ENCODE measurements around the gene RBBP7. TPM values are rescaled to one million over a fixed set of nuclear protein-coding genes. Genes with fewer than 3 reads are reported as not detected.

The RBBP7 gene
- total RNA-seq, 1 donor from 2014 or later: 57.9 TPM

DNA sequence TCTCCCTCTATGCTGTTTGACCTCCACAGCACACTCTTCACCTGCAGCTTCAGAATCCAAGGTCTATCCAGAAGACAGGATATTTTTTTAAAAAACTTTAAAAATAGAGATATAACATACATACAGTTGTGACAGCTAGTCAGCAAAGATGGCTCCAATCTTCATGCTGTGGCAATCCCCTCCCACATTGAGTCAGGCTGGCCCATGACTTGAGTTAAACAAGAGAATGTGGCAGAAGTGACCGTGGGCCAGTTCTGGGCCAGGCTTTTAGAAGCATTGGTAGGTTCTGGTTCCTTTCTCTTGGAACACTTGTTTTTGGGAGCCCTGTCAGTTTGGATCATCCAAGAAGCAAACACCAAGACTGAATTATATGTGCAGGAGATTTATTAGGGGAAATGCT lies 40.2 kb upstream of the RBBP7 start:
- H3K9me3 ChIP-seq: no peaks in the 10 kb centered on the region
- no peaks in the 10 kb centered on the region for H3K36me3 ChIP-seq
- no peaks in the 10 kb centered on the region for H3K4me1 ChIP-seq
- H3K27me3 ChIP-seq: no peaks in the 10 kb centered on the region
- intact Hi-C loops (cut with DNase I): no loop called here
- no peak overlapping the region for H3K27ac ChIP-seq
- TF ChIP-seq POLR2A (IDR thresholded peaks at IDR 0.05) (no peak), POLR2AphosphoS5 (IDR thresholded peaks at IDR 0.05; ENCODE audit: insufficient read depth in 1 of 2, low read depth in 1 of 2) (no peak)
- TF ChIP-seq, protein P1, sequence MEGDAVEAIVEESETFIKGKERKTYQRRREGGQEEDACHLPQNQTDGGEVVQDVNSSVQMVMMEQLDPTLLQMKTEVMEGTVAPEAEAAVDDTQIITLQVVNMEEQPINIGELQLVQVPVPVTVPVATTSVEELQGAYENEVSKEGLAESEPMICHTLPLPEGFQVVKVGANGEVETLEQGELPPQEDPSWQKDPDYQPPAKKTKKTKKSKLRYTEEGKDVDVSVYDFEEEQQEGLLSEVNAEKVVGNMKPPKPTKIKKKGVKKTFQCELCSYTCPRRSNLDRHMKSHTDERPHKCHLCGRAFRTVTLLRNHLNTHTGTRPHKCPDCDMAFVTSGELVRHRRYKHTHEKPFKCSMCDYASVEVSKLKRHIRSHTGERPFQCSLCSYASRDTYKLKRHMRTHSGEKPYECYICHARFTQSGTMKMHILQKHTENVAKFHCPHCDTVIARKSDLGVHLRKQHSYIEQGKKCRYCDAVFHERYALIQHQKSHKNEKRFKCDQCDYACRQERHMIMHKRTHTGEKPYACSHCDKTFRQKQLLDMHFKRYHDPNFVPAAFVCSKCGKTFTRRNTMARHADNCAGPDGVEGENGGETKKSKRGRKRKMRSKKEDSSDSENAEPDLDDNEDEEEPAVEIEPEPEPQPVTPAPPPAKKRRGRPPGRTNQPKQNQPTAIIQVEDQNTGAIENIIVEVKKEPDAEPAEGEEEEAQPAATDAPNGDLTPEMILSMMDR (IDR thresholded peaks at IDR 0.05): no peak
- no peak for DNase-seq (ENCODE audit: extremely low spot score in 2 of 2)
- H3K4me3 ChIP-seq: no peak overlapping the region

DNA sequence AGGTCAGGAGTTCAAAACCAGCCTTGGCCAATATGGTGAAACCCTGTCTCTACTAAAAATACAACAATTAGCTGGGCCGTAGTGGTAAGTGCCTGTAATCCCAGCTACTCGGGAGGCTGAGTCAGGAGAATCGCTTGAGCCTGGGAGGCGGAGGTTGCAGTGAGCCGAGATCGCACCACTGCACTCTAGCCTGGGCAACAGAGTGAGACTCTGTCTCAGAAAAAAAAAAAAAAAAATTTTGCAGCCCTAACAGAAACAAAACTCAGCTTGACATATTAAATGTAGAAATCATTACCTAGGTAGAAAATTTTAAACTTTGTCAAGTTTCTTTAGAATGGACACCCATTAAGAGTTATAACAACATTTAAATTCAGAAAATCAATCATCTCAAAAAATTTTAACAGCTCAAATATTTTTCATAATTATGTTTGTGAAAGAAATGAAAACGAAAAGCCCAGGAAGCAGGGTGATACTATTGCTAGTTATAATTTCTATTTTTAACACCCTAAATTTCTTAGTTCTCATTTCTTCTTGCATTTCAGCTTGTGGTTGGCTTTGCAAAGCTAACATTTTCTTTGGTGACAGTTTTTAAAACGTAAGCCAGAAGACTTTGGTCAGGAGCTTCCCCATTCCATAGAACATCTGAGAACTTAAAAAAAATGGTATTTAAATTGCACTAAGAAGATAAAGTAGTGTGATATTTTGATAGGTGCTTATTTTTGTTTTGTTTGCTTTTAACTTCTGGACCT lies 33.3 kb upstream of the RBBP7 start:
- H3K9me3 ChIP-seq: no peaks in the 10 kb centered on the region
- DNase-seq (ENCODE audit: extremely low spot score in 2 of 2): no peak
- H3K4me3 ChIP-seq: no peak overlapping the region
- H3K27me3 ChIP-seq: no peaks in the 10 kb centered on the region
- no peaks in the 10 kb centered on the region for H3K36me3 ChIP-seq
- intact Hi-C loops (cut with DNase I): no loop called here
- H3K4me1 ChIP-seq: no peaks in the 10 kb centered on the region
- no peak overlapping the region for H3K27ac ChIP-seq
- TF ChIP-seq POLR2AphosphoS5 (IDR thresholded peaks at IDR 0.05; ENCODE audit: insufficient read depth in 1 of 2, low read depth in 1 of 2) (no peak), POLR2A (IDR thresholded peaks at IDR 0.05) (no peak)
- TF ChIP-seq, protein P1 (IDR thresholded peaks at IDR 0.05): no peak

DNA sequence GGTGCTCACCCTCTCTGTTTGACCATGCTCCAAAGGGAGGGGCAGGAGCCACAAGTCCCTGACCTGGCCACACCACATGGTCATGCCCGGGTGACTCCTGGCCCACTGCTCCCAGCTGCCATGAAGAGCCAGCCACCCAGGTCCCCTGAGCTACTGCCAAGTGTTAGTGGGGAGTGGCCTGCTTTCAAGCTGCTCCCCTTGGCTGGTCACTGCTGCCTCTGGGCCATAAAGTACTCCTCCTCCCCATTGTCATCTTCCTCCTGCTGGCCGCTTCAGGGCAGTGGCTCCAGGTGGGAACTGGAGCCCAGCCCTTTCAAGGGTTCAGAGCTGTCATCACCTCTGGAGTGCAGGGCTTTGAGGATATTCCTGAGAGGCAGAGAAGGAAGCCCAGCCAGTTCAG lies 27.3 kb upstream of the RBBP7 start:
- DNase-seq (ENCODE audit: extremely low spot score in 2 of 2): no peak
- H3K9me3 ChIP-seq: no peaks in the 10 kb centered on the region
- intact Hi-C loops (cut with DNase I): loop anchor here (10.0 kb wide), 1 partner anchor 73 kb away; no protein-coding TSS in a partner anchor
- H3K27me3 ChIP-seq: no peaks in the 10 kb centered on the region
- H3K36me3 ChIP-seq: no peaks in the 10 kb centered on the region
- H3K4me3 ChIP-seq: no peak overlapping the region
- H3K27ac ChIP-seq: no peak overlapping the region
- TF ChIP-seq, protein P1 (IDR thresholded peaks at IDR 0.05): no peak
- TF ChIP-seq POLR2AphosphoS5 (IDR thresholded peaks at IDR 0.05; ENCODE audit: insufficient read depth in 1 of 2, low read depth in 1 of 2): no peak
- TF ChIP-seq POLR2A (IDR thresholded peaks at IDR 0.05): no peak
- H3K4me1 ChIP-seq: no peaks in the 10 kb centered on the region

DNA sequence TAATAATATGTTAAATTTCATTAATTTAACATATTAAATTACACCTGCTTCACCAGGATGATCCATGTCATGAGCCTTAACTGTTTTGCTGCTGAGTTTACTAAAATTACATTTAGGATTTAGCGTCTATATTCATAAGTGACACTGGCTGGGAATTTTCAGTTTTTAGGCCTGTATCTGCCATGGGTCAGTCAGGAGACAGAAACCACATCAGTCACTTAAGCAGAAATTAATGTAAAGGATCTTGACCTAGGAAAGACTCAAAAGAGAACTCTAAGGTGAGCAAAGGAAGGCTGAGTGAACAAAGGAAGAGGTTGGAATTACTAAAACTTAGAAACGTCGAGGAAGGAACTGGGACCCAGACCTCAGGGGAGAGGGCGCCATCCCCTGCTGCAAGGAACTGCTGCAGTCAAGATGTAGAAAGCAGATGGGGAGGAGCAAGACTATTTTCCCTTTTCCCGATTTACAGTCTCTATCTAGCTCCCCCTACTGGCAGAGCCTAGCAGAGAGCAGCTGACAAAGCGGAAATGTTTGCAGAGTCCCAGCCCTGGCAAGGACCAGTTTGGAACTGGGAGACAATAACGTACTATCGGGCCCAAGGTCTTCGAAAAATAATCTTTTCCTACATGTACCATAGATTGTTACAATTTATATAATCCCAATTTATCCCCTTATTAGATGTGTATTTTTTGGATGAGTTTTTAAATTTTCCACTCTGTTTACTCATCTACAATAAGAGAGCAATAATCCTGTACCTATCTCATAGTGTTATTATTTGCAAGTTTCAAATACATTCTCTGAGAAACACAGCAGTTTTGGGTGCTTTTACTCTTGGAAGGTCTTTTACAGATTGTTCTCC lies 22.6 kb upstream of the RBBP7 start:
- DNase-seq (ENCODE audit: extremely low spot score in 2 of 2): no peak
- intact Hi-C loops (cut with DNase I): loop anchor here (10.0 kb wide), 1 partner anchor 68 kb away; no protein-coding TSS in a partner anchor
- Histone ChIP-seq H3K27me3 (no peaks in the 10 kb centered on the region), H3K9me3 (no peaks in the 10 kb centered on the region), H3K4me1 (no peaks in the 10 kb centered on the region), H3K27ac (no peak overlapping the region), H3K4me3 (no peak overlapping the region), H3K36me3 (no peaks in the 10 kb centered on the region)
- no peak for TF ChIP-seq POLR2A (IDR thresholded peaks at IDR 0.05)
- TF ChIP-seq, protein P1 (IDR thresholded peaks at IDR 0.05): peak; percentile 40 to 79 (median 58)

Data from vagina (tissue), 2 donors.